NCI-H1105 (cell line): Measurements from ENCODE around the gene RHOBTB3.

Source experiments
- DNase-seq: peaks from one replicate; lab custom pipeline; 2025; lab: John Stamatoyannopoulos, UW

Gene RHOBTB3

GRCh38 chr5:95731571-95732554 is 727 bp downstream of the RHOBTB3 start:
- no peak for DNase-seq

- no peak for DNase-seq
These were observed 2.0 kb downstream of the RHOBTB3 start for GRCh38 chr5:95733107-95733665.

DNA sequence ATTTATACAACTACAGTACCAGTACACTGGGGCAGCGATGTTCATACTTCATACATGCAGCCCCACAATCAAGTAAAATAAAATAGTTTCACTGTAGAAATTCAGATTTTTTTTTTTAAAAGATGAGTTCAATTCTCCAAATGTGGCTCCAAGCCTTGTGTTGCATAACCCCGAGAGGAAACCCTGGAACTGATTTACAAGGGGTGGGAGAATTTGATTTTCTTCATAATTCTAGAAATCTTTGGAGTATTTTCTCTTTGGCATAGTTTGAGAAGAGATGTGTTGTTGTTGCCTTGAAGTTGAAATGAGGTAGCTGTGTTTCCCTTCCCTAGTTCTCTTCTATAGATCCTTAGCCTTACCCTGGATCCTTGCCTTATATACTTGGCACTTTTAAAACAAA is 3.1 kb downstream of the RHOBTB3 start:
- no peak for DNase-seq

DNA sequence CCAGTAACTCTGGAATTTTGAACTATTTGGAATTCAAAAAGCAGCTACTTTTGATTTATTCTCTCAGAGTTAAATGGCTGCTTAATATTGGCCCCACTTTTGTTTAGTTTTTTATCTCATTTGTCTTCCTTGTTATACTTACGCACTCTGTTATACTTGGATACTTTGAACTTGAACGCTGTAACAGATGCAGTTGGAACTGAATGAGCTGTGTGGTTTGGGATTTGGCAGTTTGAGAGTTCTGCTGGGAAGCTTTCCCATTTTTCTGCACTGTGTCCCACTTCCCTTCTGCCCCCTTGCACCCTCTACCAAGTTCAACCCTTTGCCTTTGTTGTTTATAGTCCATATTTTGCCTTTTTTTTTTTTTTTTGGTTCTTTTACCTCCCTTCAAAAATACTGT is 3.8 kb downstream of the RHOBTB3 start:
- DNase-seq, result no peak

GRCh38 chr5:95735406-95735805 is 4.3 kb downstream of the RHOBTB3 start:
- no peak for DNase-seq

DNA sequence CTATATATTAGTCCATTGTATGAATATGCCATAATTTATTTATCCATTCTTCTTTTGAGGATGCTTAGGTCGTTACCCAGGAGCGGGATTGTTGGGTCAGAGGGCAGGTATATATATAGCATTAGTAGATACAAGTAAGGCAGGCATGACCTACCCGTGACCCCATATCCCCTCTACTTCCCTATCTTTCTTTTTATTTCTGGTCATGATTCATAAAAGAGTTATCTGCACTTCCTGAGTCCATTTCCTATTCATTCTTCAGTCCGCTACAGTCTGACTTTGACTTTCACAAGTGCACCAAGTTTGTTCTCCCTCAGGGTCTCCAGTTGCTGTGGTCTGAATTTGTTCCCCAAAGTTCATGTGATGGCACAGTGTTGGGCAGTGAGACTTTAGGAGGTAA is 6.9 kb downstream of the RHOBTB3 start:
- DNase-seq, result no peak

DNA sequence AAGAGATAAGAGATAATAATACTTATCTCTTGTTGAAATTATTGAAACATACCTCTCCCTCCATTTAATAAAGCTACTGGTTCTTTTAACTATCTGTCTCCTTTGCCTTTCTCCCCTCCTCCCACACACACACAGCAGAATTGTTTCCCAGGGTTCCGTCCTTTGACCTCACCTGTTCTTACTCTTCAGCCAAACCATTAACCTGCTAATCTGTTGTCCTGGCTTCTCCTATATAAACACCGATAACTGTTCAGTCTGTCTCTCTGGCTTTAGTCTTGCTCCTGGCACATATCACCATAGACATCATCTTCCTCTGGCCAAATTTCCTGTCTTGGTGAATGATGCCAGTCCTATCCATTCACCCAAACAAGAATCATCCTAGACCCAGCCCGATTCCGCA is 7.7 kb downstream of the RHOBTB3 start:
- DNase-seq, result no peak

DNA sequence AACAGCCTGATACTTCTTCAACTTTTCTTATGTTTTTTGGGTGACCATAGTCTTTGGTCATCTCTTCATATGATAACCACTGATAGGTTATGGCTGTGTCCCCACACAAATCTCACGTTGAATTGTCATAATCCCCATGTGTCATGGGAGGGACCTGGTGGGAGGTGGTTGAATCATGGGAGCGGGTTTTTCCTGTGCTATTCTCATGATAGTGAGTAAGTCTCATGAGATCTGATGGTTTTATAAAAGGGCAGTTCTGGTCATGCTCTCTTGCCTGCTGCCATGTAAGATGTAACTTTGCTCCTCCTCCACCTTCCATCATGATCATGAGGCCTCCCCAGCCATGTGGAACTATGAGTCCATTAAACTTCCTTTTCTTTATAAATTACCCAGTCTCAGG is 8.7 kb downstream of the RHOBTB3 start:
- no peak for DNase-seq

DNA sequence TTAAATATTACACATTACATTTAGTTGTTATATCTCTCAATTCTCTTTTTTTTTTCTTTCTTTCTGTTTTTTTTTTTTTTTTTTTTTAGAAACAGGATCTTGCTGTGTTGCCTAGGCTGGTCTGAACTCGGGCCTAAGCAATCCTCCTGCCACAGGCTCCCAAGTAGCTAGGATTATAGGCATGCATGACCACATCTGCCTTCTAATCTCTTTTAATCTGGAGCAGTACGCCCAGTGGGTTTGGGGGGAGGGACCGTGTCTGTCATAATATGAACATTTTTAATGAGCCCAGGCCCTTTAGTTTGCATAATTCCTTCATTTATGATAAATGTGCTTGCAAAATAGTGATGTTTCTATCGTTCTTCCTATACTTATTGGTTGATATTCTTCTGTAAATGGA is 10.3 kb downstream of the RHOBTB3 start:
- no peak for DNase-seq

GRCh38 chr5:95743232-95743631 is 12.1 kb downstream of the RHOBTB3 start:
- DNase-seq, result no peak

DNA sequence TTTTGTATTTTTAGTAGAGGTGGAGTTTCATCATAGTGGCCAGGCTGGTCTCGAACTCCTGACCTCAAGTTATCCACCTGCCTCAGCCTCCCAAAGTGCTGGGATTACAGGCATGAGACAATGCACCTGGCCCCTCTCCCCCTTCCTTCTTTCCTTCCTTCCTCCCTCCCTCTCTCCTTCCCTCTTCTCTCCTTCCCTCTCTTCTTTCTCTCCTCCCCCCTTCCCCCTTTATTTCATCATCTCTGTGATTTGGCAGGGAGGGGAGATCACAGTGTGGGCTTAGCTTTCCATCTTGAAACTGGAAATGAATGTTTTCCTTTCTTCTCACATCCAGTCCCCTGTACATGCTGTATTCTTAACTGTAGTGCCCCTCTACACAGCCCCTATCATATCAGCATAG is 12.7 kb downstream of the RHOBTB3 start:
- no peak for DNase-seq

DNA sequence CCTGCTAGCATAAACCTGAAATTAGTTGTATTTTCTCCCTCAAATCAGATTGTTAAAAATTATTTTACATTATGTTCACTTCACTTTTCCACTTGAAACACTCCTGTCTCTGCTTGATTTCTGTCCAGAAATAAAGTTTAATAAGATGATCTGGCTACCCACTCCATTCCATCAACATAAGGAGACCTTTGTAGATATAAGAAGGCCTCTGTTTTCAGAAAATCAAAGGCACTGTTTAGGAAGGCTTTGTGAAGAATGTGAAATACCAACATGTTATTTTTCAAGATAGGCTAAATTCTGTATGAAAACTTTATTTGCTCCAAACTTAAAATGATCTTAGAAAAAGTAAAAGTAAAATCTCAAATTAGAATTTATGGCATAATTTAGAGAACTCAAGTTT is 15.1 kb downstream of the RHOBTB3 start:
- DNase-seq, result no peak

DNA sequence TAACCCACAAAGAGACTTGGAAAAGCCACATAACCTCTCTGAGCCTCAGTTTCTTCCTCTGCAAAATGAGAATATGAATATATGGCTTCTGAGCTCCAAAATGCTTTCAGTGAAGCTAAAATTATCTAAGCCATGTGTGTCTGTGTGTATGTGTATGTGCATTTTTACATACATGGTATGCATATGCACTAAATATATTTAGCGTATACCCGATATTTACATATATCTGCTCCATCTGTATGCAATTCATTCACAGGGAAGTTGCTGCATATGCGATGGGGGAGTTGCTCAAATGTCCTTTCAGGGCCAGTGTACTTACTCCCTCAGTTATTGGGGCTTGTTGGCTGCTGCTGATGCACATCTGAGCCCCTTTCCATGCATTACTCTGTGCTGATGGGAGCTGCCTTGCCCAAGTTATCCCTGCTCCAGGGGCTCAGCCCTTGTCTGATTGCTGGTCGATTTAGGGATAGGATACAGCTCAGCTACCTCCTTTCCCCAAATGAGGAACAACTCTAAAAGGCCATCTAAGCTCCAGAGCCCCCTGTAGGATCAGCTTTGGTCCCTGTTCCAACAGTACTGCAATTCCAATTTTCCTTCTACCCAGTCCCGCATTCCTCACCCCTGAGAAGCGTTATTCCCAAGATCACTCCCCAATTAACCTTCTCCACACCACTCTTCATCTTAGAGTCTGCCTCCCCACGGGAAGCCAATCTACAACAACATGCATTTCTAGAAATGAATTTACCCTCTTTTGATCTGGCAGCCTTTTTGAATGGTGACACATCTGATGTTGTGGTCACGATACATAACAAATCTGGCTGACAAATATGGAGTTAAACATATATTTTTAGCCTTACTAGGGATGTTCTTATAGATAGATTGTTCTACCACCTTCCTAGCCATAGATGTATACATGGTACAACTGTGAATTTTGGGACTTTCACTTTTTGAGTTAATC is 15.9 kb downstream of the RHOBTB3 start:
- no peak for DNase-seq

- no peak for DNase-seq
These were observed 17.0 kb downstream of the RHOBTB3 start for GRCh38 chr5:95748133-95748532.

DNA sequence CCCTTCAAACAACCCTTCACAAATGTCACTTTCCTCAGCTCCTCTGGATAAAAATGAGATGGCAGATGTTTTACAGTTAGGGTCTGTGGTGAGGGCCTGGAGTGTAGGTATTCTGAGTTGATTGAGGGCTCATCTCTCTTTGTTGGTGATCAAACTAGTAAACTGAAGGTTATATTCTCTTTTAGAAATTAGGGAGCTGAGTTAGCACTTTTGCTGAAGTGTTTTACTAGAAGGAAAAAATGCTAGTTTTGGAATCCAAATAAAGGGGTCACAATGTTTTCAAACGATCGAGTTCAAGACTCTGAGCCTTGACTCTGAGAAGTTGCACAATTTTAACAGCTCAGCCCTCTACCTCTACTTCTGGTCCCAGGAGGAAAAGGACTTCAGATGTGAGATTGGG is 23.4 kb downstream of the RHOBTB3 start:
- no peak for DNase-seq

GRCh38 chr5:95759005-95759404 is 27.9 kb downstream of the RHOBTB3 start:
- DNase-seq, result no peak

GRCh38 chr5:95759634-95760033 is 28.5 kb downstream of the RHOBTB3 start:
- DNase-seq, result no peak

GRCh38 chr5:95760273-95761191 is 29.4 kb downstream of the RHOBTB3 start:
- no peak for DNase-seq

DNA sequence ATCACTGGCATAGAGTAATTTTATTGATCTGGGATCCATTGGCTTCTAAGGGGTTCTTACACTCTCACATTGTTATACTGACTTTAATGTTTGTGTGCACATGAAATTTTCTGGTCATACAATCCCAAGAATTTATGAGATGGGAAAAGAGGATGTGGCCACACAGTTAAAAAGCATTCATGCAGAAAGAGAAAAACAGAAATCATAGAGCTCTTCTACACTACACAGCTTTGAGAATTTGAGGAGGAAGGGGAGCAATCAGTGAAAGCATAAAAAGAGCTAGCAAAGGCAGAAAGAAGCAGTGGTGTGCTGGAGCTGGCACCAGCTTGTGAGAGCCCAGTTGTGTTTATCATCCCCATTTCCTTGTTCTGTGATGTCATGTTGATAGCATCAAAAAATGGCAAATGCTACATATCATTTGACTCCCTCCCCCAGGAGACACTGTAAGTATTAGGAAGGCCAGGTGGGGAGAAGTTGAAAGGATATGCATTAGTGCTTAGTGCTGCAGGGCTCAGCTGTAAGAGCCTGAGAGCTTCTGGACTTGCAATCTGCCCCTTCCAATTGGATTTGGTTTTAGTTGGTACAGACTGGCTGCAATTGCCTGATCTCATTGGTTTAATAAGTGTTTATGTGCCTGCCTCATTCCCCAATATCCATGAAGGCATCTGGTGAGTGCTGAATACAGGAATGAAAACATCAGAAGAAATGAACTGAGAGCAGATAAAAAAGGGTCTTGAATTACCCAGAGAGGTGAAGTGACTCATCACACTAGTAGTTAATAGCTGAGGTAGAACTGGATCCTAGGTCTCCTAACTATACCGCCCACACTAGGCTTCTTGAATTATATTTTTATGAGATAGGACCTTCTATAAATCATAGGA is 30.9 kb downstream of the RHOBTB3 start:
- no peak for DNase-seq

- DNase-seq, result no peak
These were observed 31.5 kb downstream of the RHOBTB3 start for GRCh38 chr5:95762652-95763041.
